ENCODE measurements around the gene GPR161. TPM values are rescaled to one million over a fixed set of nuclear protein-coding genes. Genes with fewer than 3 reads are reported as not detected.

GPR161 gene
- polyA plus RNA-seq, 2 of the 4 experiments (the other 2 are of a cell fraction) = 7.8 to 9.4 TPM

- TF ChIP-seq KDM5A (IDR thresholded peaks at IDR 0.05) = no peak
These were observed 47.3 kb downstream of the GPR161 start (continued) for GRCh38 chr1:168089326-168089978.

GRCh38 chr1:168088511-168089325 lies 48.0 kb downstream of the GPR161 start:
- H3K4me2 ChIP-seq = peak overlapping the region; percentile 13; the same call in 1 of the 3 replicates
- 85% methylated on average over 14 of the region's 14 CpGs for WGBS (ENCODE audit: missing lambda C conversion rate)
- no peaks in the 10 kb centered on the region for H3K9me3 ChIP-seq
- TF ChIP-seq PHF8 (IDR thresholded peaks at IDR 0.05; ENCODE audit: borderline replicate concordance, low read depth) (no peak), RAD21 (conservative IDR thresholded peaks at IDR 0.05 in 1 of 2, IDR thresholded peaks at IDR 0.05 in 1 of 2) (no peak), HES2 (IDR thresholded peaks at IDR 0.05) (no peak), HMGXB4 (CRISPR knock-in tag; IDR thresholded peaks at IDR 0.05; ENCODE audit: borderline replicate concordance) (no peak), KDM5A (IDR thresholded peaks at IDR 0.05) (no peak), HOXA7 (CRISPR knock-in tag; IDR thresholded peaks at IDR 0.05) (no peak), USF2 (IDR thresholded peaks at IDR 0.05) (no peak), CHD2 (IDR thresholded peaks at IDR 0.05; ENCODE audit: low read length, partially characterized antibody) (no peak)
- FAIRE-seq (no peak), ATAC-seq (no peak; a peak in 1 of 6 replicates), DNase-seq (ENCODE audit: low read depth in 1 of 2, low spot score in 1 of 2) (no peak)
- ChIA-PET POLR2A (no interaction called here), CTCF (interaction anchor here (0.9 kb wide), 1 partner anchor 57 kb away, joined by 3 read pairs; no protein-coding TSS in a partner anchor)
- H3K27ac ChIP-seq = peak overlapping the region in 1 of 2 experiments; percentile 40; a peak in 2 of 6 replicates
- peaks cover 13% of the 10 kb centered on the region for H3K4me1 ChIP-seq
- no peak overlapping the region for H3K4me3 ChIP-seq

GRCh38 chr1:168087696-168088095 lies 49.0 kb downstream of the GPR161 start:
- no peak overlapping the region for H3K27ac ChIP-seq
- no peak overlapping the region for H3K4me2 ChIP-seq
- no peak for DNase-seq (ENCODE audit: low read depth in 1 of 2, low spot score in 1 of 2)
- ChIA-PET CTCF (no interaction called here), POLR2A (interaction anchor here (0.6 kb wide), 1 partner anchor 1725 kb away, joined by 5 read pairs; no protein-coding TSS in a partner anchor)
- H3K9me3 ChIP-seq = no peaks in the 10 kb centered on the region
- no peak for FAIRE-seq
- no peak overlapping the region for H3K4me3 ChIP-seq
- peaks cover 13% of the 10 kb centered on the region for H3K4me1 ChIP-seq
- TF ChIP-seq PBX3 (IDR thresholded peaks at IDR 0.05) (no peak), TFCP2L1 (CRISPR knock-in tag; IDR thresholded peaks at IDR 0.05) (no peak), MAX (IDR thresholded peaks at IDR 0.05) (no peak), CHD4 (IDR thresholded peaks at IDR 0.05; ENCODE audit: borderline replicate concordance) (no peak), RFX5 (IDR thresholded peaks at IDR 0.05) (no peak), RCOR1 (IDR thresholded peaks at IDR 0.05; ENCODE audit: low read depth, low read length) (no peak), HES2 (IDR thresholded peaks at IDR 0.05) (no peak), EHF (CRISPR knock-in tag; IDR thresholded peaks at IDR 0.05) (no peak), USF2 (IDR thresholded peaks at IDR 0.05) (no peak), ZC3H11A (IDR thresholded peaks at IDR 0.05) (no peak), BHLHE40 (IDR thresholded peaks at IDR 0.05; ENCODE audit: low read depth, low read length) (no peak), PHF8 (IDR thresholded peaks at IDR 0.05; ENCODE audit: borderline replicate concordance, low read depth) (no peak), HEYL (CRISPR knock-in tag; IDR thresholded peaks at IDR 0.05) (no peak), KDM1A (IDR thresholded peaks at IDR 0.05; ENCODE audit: low read depth) (no peak), TP53 (CRISPR knock-in tag; IDR thresholded peaks at IDR 0.05) (no peak), SMC3 (IDR thresholded peaks at IDR 0.05) (no peak), HOXA7 (CRISPR knock-in tag; IDR thresholded peaks at IDR 0.05) (no peak)
- 88% methylated on average over 10 of the region's 10 CpGs for WGBS (ENCODE audit: missing lambda C conversion rate)
- ATAC-seq = no peak

All from A549 (cell line).